A673 (cell line): ENCODE results near the gene GRB7.

ENCODE experiments used
- EZH2 ChIP-seq: fragments of 200-600 bp; sonication (generic); IDR thresholded peaks from 2 replicates; pipeline ENCODE4 v1.6.1; 2017; ENCODE audit warnings: borderline replicate concordance, low read depth, mild to moderate bottlenecking, mixed read lengths, antibody characterized with exemption, low read length; ENCODE audit not compliant: poor library complexity, severe bottlenecking
- TF ChIP-seq, protein P1 (sequence below): fragments of 300-800, 200-600 bp; sonication (generic); conservative IDR thresholded peaks from 2 replicates; pipeline ENCODE4 v1.5.1; 2017; ENCODE audit warnings: low read depth, mild to moderate bottlenecking, antibody characterized with exemption, low read length, moderate library complexity, mixed read lengths

DNA sequence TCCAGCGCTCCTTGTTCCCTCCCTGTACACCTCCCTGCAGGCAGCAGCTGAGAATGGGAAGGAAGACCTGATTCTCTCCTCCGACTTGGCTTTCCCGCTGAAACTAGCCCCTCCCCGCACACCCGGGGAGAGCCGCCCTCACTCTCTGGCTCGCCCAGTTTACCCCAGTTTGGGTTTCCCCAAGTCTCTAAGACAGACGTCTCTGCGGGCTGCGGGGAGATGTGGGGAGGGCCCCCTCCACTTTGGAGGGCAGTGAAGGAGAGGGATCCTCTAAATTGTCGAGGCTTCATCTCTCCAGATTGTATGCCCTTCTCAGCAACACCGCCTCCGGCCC, 797 bp downstream of the GRB7 start:
- TF ChIP-seq, protein P1, sequence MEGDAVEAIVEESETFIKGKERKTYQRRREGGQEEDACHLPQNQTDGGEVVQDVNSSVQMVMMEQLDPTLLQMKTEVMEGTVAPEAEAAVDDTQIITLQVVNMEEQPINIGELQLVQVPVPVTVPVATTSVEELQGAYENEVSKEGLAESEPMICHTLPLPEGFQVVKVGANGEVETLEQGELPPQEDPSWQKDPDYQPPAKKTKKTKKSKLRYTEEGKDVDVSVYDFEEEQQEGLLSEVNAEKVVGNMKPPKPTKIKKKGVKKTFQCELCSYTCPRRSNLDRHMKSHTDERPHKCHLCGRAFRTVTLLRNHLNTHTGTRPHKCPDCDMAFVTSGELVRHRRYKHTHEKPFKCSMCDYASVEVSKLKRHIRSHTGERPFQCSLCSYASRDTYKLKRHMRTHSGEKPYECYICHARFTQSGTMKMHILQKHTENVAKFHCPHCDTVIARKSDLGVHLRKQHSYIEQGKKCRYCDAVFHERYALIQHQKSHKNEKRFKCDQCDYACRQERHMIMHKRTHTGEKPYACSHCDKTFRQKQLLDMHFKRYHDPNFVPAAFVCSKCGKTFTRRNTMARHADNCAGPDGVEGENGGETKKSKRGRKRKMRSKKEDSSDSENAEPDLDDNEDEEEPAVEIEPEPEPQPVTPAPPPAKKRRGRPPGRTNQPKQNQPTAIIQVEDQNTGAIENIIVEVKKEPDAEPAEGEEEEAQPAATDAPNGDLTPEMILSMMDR, result no peak
- TF ChIP-seq EZH2, result no peak
